PC-9 (cell line): ENCODE results near the gene NRDC. TPM values are rescaled to one million over a fixed set of nuclear protein-coding genes. Genes with fewer than 3 reads are reported as not detected.

Source experiments
- Bru-seq: library from RNA; stranded (reverse); fragments of 400-500 nt; gene quantifications from one replicate; lab custom pipeline; 2021; lab: Mats Ljungman, UMichigan
- BruChase-seq, 2 experiments: library from RNA; stranded (reverse); fragments of 400-500 nt; gene quantifications; one replicate each; lab custom pipeline; 2021; lab: Mats Ljungman, UMichigan
- BruUV-seq: library from RNA; stranded (reverse); fragments of 400-500 nt; replicated peaks from 2 replicates; lab custom pipeline; 2021; lab: Mats Ljungman, UMichigan
- CTCF ChIA-PET: fragments of 300-600 bp; sonication (Branson Sonifier 250); formaldehyde crosslinking; loops from one replicate; lab custom pipeline; 2022; ENCODE audit warnings: antibody characterized with exemption; lab: Charles Lee
- POLR2A ChIA-PET: fragments of 300-600 bp; sonication (Branson Sonifier 250); formaldehyde crosslinking; loops from one replicate; lab custom pipeline; 2022; ENCODE audit warnings: antibody characterized with exemption; ENCODE audit not compliant: unreplicated experiment; lab: Charles Lee
- DNase-seq, 2 experiments: peaks; one replicate each; pipeline versions ENCODE4 v3.0.0 to v3.0.0-alpha.2; 2015 to 2022; ENCODE audit warnings: mixed read lengths in 1 of 2
- H2AFZ ChIP-seq: fragments of 200-600 bp; sonication (generic); 2 replicates; pipeline ENCODE4 v1.8.1; 2017; ENCODE audit warnings: antibody characterized with exemption
- H3F3A ChIP-seq: fragments of 200-600 bp; sonication (generic); 2 replicates; pipeline ENCODE4 v1.8.1; 2017; ENCODE audit warnings: antibody characterized with exemption, mild to moderate bottlenecking, low read depth; ENCODE audit not compliant: insufficient read depth
- H3K27ac ChIP-seq: fragments of 200-600 bp; sonication (generic); 2 replicates; pipeline ENCODE4 v1.6.1; 2016; ENCODE audit warnings: mixed run types
- H3K27me3 ChIP-seq: fragments of 200-600 bp; sonication (generic); 2 replicates; pipeline ENCODE4 v1.6.1; 2016; ENCODE audit warnings: low read depth, mixed run types; ENCODE audit not compliant: insufficient read depth
- H3K36me3 ChIP-seq: fragments of 200-600 bp; sonication (generic); 2 replicates; pipeline ENCODE4 v1.6.1; 2016; ENCODE audit warnings: low read depth, mixed run types
- H3K4me1 ChIP-seq: fragments of 200-600 bp; sonication (generic); replicated peaks from 2 replicates; pipeline ENCODE4 v1.6.1; 2016; ENCODE audit warnings: mixed run types; ENCODE audit not compliant: insufficient read depth
- H3K4me2 ChIP-seq: fragments of 200-600 bp; sonication (generic); 2 replicates; pipeline ENCODE4 v1.6.1; 2017; ENCODE audit warnings: mixed run types
- H3K4me3 ChIP-seq: fragments of 200-600 bp; sonication (generic); 2 replicates; pipeline ENCODE4 v1.6.1; 2016; ENCODE audit warnings: mixed run types
- H3K79me2 ChIP-seq: fragments of 200-600 bp; sonication (generic); 2 replicates; pipeline ENCODE4 v1.6.1; 2017; ENCODE audit warnings: low read depth, mixed run types
- H3K9me2 ChIP-seq: fragments of 200-600 bp; sonication (generic); 2 replicates; pipeline ENCODE4 v1.8.1; 2017; ENCODE audit warnings: mild to moderate bottlenecking; ENCODE audit not compliant: insufficient read depth
- H3K9me3 ChIP-seq: fragments of 200-600 bp; sonication (generic); 2 replicates; pipeline ENCODE4 v1.8.1; 2016; ENCODE audit warnings: low read depth; ENCODE audit not compliant: insufficient read depth
- H4K20me1 ChIP-seq: fragments of 200-600 bp; sonication (generic); 2 replicates; pipeline ENCODE4 v1.8.1; 2017; ENCODE audit not compliant: insufficient read depth
- EZH2 ChIP-seq: fragments of 200-600 bp; sonication (generic); IDR thresholded peaks from 2 replicates; pipeline ENCODE4 v1.8.0; 2017; ENCODE audit warnings: antibody characterized with exemption, low read depth
- intact Hi-C: fragments of 100-400 bp; cut with micrococcal nuclease; formaldehyde crosslinking; loops from one replicate; pipeline ENCODE4 v1.10.0; 2022; ENCODE audit not compliant: unreplicated experiment
- long read RNA-seq: library from polyadenylated mRNA; stranded (forward); transcript quantifications from one replicate; pipeline ENCODE4 v2.0.0, GENCODE V29; 2022
- total RNA-seq: library from RNA; stranded (reverse); gene quantifications from 2 replicates; pipeline ENCODE4 v1.2.3, GENCODE V29; 2021
- TF ChIP-seq, protein P1 (sequence below): fragments of 200-600 bp; sonication (generic); conservative IDR thresholded peaks from 2 replicates; pipeline ENCODE4 v1.6.1; 2017; ENCODE audit warnings: mixed run types, antibody characterized with exemption, mild to moderate bottlenecking, moderate library complexity

NRDC gene, protein sequence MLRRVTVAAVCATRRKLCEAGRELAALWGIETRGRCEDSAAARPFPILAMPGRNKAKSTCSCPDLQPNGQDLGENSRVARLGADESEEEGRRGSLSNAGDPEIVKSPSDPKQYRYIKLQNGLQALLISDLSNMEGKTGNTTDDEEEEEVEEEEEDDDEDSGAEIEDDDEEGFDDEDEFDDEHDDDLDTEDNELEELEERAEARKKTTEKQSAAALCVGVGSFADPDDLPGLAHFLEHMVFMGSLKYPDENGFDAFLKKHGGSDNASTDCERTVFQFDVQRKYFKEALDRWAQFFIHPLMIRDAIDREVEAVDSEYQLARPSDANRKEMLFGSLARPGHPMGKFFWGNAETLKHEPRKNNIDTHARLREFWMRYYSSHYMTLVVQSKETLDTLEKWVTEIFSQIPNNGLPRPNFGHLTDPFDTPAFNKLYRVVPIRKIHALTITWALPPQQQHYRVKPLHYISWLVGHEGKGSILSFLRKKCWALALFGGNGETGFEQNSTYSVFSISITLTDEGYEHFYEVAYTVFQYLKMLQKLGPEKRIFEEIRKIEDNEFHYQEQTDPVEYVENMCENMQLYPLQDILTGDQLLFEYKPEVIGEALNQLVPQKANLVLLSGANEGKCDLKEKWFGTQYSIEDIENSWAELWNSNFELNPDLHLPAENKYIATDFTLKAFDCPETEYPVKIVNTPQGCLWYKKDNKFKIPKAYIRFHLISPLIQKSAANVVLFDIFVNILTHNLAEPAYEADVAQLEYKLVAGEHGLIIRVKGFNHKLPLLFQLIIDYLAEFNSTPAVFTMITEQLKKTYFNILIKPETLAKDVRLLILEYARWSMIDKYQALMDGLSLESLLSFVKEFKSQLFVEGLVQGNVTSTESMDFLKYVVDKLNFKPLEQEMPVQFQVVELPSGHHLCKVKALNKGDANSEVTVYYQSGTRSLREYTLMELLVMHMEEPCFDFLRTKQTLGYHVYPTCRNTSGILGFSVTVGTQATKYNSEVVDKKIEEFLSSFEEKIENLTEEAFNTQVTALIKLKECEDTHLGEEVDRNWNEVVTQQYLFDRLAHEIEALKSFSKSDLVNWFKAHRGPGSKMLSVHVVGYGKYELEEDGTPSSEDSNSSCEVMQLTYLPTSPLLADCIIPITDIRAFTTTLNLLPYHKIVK
- total RNA-seq (217 and 219 TPM in 2 replicates), Bru-seq, nascent RNA (percentile 91 among the genes with signal in this experiment), BruChase-seq, experiment 1, labeled RNA remaining after a 2-hour chase (percentile 92 among the genes with signal in this experiment), BruChase-seq, experiment 2, labeled RNA remaining after a 6-hour chase (percentile 89 among the genes with signal in this experiment)
- long read RNA-seq, transcript NRDC-211 (2 exons, 1,020 nt), result minor isoform, 12 of 292 reads
- long read RNA-seq, transcript NRDC-201 (31 exons, 3,691 nt), result major isoform, 200 of 292 reads
- long read RNA-seq, partial matches to known transcripts, result 32 of 292 reads
- long read RNA-seq, other reads (novel, unspliced or antisense), result 43 of 292 reads

DNA sequence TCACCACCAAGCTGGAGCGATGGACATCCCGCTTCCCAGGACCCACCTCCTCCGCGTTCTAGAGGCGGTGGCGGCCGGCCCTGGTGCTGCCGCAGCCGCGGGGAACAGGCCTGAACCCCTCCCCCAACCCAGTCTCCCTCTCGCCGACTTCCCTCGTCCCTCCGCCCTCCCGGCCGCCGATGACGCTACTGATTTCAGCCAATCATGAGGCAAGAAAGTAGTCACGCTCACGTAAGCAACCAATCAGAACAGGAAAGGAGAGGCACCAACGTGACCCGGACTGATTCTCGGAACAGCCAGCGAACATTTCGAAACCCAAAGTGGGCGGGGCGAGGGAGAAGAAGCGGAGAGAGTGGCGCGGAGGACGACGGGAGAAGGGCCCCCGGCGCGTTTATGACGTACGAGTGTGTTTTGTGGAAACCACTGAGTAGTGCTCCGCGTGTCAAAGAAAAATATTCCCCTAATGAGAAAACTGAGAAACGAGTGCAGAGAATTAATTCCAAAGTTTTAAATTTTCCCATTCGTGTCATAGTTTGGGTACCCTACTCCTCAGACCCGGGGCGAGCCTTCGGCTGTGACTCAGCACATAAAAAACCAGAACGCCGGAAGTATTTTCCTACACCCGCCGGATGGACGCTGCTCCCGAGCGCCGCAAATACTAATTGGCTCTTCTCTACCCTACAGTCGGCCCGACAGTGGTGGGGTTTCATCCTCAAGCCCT, at the start of gene NRDC:
Gene NRDC, minus strand, starts transcription at position 112 of the 721 bp plus-strand sequence. CDS start 112 bp downstream, outside the sequence.
- CTCF ChIA-PET, result no interaction called here

DNA sequence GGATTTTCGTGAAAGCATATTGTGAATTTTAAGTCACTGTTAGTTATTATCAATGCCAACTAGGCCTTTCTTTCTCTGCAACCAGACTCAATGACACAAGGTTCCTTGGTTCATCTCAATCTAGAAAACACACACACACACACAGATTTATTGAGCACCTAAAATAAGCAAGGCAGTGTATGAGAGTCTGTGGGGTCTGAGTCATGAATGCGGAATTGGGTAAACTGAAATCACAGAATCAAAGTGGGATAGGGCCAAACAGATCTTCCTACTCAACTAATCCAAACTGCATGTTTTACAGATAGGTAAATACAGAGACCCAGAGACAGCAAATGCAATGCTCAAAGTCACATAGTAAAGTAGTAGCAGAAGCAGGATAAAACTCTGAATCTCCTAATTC, 48.5 kb upstream of the NRDC start:
- H3K4me2 ChIP-seq, result no peak overlapping the region
- no peaks in the 10 kb centered on the region for H4K20me1 ChIP-seq
- H3F3A ChIP-seq, result no peaks in the 10 kb centered on the region; the same call in 1 of the 2 replicates
- H3K4me3 ChIP-seq, result no peak overlapping the region
- no peak for DNase-seq
- H3K4me1 ChIP-seq, result no peaks in the 10 kb centered on the region
- no peak for TF ChIP-seq EZH2
- TF ChIP-seq, protein P1, sequence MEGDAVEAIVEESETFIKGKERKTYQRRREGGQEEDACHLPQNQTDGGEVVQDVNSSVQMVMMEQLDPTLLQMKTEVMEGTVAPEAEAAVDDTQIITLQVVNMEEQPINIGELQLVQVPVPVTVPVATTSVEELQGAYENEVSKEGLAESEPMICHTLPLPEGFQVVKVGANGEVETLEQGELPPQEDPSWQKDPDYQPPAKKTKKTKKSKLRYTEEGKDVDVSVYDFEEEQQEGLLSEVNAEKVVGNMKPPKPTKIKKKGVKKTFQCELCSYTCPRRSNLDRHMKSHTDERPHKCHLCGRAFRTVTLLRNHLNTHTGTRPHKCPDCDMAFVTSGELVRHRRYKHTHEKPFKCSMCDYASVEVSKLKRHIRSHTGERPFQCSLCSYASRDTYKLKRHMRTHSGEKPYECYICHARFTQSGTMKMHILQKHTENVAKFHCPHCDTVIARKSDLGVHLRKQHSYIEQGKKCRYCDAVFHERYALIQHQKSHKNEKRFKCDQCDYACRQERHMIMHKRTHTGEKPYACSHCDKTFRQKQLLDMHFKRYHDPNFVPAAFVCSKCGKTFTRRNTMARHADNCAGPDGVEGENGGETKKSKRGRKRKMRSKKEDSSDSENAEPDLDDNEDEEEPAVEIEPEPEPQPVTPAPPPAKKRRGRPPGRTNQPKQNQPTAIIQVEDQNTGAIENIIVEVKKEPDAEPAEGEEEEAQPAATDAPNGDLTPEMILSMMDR, result no peak
- H3K27ac ChIP-seq, result no peak overlapping the region
- no peaks in the 10 kb centered on the region for H3K9me3 ChIP-seq
- H3K79me2 ChIP-seq, result no peaks in the 10 kb centered on the region
- H3K27me3 ChIP-seq, result no peaks in the 10 kb centered on the region
- ChIA-PET POLR2A (no interaction called here), CTCF (no interaction called here)
- H2AFZ ChIP-seq, result no peak overlapping the region
- BruUV-seq, result no TSS peak
- no peaks in the 10 kb centered on the region for H3K9me2 ChIP-seq
- no peaks in the 10 kb centered on the region for H3K36me3 ChIP-seq
- intact Hi-C loops, result no loop called here

More for the DNA sequence above, at the start of gene NRDC:
- H3K4me1 ChIP-seq, result peaks cover 31% of the 10 kb centered on the region
- H3K9me3 ChIP-seq, result no peaks in the 10 kb centered on the region
- no peaks in the 10 kb centered on the region; the same call in 1 of the 2 replicates for H3K36me3 ChIP-seq
- peaks cover 13% of the 10 kb centered on the region for H3F3A ChIP-seq
- no peaks in the 10 kb centered on the region; the same call in 1 of the 2 replicates for H4K20me1 ChIP-seq
- POLR2A ChIA-PET, result interaction anchor here (0.9 kb wide), 1 partner anchor 324 kb away, joined by 3 read pairs; no protein-coding TSS in a partner anchor
- H2AFZ ChIP-seq, result peak within 1 kb of the TSS; percentile 94
- H3K4me2 ChIP-seq, result peak within 1 kb of the TSS; percentile 90
- peak within 1 kb of the TSS; percentile 91 for H3K27ac ChIP-seq
- peak within 1 kb of the TSS; percentile 98 for H3K4me3 ChIP-seq
- TF ChIP-seq, protein P1, result no peak
- TF ChIP-seq EZH2, result no peak
- H3K79me2 ChIP-seq, result peaks cover 47% of the 10 kb centered on the region
- no peaks in the 10 kb centered on the region for H3K27me3 ChIP-seq
- H3K9me2 ChIP-seq, result no peaks in the 10 kb centered on the region
- BruUV-seq, result no TSS peak
- peak; percentile 99 for DNase-seq
- intact Hi-C loops, result loop anchor here (2.0 to 5.0 kb wide), 3 partner anchors 178 to 642 kb away; partner anchors contain the start of genes BTF3L4 and RNF11
